Activated naive CD4-positive, alpha-beta T cell treated with anti-CD3 and anti-CD28 coated beads, Interleukin-2, amount 50 U/mL, for 16 hours (primary cell): ENCODE measurements around the gene VAMP5.
"Not testable (repeated sequence)": the region's sequence is repeated elsewhere in the genome, so short reads cannot be mapped to it uniquely, and the experiment has no call there.

Experiments used
- DNase-seq: peaks from one replicate; pipeline ENCODE4 v3.0.0-alpha.2; 2020

The VAMP5 gene

GRCh38 chr2:85551698-85552678 lies 32.2 kb upstream of the VAMP5 start:
- DNase-seq = peak; percentile 85

DNA sequence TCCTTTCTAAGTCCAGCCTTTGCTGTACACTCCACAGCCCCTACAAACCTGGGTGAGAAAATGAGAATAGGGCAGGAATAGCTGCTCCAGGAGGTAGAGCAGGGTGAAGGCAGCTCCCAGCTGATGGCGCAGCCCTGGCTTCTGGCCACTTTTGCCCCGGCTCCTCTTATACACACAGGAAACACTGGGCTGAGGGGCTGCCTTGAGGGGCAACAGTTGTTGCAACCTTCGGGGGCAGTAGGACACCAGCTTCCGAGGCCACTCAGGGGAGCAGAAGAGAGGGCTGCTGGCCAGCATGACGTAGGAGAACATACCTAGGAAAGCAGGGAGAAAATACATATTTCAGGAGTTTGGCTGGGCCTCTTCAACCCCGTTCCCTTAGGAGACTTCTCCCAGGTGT lies 31.0 kb upstream of the VAMP5 start:
- no peak for DNase-seq

DNA sequence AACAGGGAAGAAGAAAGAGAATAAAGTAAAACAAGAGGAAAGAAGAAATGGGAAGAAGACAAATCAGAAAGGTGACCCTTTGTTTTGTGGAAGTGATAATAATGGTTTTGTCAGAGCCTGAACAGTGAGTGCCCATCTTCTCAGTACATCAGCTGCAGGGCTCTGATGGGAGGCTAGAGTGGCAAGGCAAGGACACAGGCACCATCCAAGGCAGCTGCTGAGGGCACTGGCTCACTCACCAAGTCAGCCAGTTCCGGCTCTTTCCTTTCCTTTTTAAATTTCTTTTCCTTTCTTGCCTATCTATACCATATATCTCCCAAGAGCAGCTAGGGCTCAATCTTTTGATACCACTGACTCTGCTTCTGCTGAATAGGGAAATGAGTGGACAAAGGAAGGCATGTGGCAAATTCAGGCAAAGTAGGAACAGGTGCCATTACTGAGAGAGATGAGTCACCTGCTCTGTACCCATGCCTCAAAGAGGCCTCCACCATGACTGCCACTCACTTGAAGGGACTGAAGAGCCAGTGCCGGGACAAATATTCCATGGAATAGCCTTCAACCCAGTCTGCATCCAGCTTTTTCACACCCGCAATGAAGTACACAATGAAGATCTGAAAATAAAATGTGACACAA lies 29.1 kb upstream of the VAMP5 start:
- DNase-seq = no peak

GRCh38 chr2:85557130-85557529 lies 27.1 kb upstream of the VAMP5 start:
- no peak for DNase-seq

DNA sequence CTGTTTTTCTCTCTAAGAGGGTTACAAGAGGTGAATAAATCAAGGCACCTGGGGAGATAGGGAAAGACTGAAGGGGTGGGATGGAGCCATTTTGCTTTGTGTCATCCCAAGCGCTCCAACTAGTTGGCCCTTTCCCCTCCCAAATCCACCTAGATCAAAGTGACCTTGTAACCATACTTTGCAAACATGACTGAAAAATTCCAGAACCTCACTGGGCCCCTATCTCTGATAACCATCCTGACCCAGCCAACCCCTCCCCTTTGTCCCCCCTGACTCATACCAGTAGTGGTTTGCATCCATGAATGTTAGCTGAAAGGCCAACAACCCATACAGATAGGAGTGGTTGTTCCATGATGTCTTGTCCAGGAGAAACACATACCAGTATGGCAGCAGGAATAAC lies 26.1 kb upstream of the VAMP5 start:
- DNase-seq = no peak

DNA sequence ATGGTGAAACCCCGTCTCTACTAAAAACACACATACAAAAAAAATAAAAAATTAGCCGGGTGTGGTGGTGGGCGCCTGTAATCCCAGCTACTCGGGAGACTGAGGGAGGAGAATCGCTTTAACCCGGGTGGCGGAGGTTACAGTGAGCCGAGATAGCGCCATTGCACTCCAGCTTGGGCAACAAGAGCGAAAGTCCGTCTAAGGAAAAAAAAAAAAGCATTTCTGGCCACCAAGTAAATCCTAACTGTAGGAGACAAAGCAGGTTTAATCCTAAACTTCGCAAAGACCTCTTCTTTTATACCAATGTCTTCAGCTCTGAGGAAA lies 23.9 kb upstream of the VAMP5 start:
- DNase-seq = not testable (repeated sequence)

DNA sequence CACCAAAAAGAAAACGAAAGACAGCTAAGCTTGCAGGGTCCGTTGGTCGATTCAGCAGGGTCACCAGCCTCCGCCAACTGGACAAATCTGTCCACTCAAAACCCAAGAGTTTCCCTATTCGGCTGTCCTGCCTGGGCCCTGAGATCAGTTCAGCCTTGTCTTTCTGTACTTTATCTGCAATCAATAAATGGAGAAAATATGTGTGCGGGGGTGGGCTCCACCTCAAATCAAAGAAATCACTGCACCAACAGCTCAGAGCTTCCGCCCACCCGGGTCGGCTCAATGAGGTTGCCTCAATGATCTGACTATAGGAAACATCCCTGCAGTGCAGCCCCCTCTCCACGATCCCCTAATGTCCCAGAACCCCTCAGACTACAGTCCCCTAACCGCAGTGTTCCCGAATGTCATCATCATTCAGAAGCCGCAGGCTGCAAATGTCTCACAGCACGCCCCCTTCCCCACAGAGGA lies 23.4 kb upstream of the VAMP5 start:
- peak; percentile 39 for DNase-seq

- peak; percentile 95 for DNase-seq
Observed at GRCh38 chr2:85561280-85562212, 22.7 kb upstream of the VAMP5 start, which contains the start of gene GGCX. Gene GGCX (minus strand): TSS chr2:85561493. CDS start chr2:85561428, 65 bp downstream.

- no peak for DNase-seq
Observed at GRCh38 chr2:85564144-85564563, 20.1 kb upstream of the VAMP5 start.

GRCh38 chr2:85566265-85566664 lies 18.0 kb upstream of the VAMP5 start:
- DNase-seq = no peak

- no peak for DNase-seq
Observed at GRCh38 chr2:85575739-85576138, 8.5 kb upstream of the VAMP5 start.

GRCh38 chr2:85577063-85577385 lies 7.2 kb upstream of the VAMP5 start:
- DNase-seq = no peak

DNA sequence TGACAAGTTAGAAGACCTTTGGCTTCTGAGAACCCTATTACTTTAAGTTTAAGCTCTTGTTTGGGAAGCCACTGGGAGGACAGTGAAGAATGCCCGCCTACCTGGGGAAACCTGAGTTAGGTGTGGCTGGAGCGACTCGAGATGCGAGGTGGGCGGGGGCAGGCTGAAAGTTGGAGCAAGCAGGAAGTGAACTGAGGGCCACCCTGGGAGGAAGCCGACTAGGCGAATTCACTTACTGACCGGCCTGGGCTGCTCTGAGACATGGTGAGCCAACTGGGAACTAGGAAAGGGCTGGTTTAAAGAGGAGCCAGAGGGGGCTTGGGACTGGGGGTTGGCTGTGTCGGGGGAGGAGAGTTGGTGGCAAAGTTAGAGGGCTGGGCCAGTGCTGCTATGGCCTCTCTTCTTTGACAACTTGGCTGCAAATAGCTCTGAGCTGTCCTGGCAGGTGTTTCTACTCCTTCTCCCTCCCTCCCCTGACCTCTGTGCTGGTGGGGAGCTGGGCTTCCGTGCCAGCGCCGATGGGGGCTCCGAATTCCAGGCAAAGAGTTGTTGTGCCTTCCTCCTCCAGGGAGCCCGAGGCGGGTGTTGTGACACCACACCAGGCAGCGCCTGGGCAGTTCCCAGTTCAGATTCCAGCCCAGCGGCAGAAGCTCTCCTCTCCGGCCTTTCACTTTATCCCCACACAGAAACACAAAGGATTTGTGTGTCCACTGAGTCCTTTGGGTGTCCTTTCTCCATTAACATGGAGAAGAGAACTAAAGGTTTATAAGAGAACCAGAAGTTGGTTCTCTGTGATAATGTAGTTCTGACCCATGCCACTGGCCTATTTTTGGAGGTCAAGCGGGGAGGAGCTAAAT lies 6.6 kb upstream of the VAMP5 start, which contains the start of gene VAMP8:
Gene VAMP8, plus strand, starts transcription at position 201 of the 857 bp plus-strand sequence. Its CDS starts 61 bp downstream, at position 262.
- peak; percentile 61 for DNase-seq

DNA sequence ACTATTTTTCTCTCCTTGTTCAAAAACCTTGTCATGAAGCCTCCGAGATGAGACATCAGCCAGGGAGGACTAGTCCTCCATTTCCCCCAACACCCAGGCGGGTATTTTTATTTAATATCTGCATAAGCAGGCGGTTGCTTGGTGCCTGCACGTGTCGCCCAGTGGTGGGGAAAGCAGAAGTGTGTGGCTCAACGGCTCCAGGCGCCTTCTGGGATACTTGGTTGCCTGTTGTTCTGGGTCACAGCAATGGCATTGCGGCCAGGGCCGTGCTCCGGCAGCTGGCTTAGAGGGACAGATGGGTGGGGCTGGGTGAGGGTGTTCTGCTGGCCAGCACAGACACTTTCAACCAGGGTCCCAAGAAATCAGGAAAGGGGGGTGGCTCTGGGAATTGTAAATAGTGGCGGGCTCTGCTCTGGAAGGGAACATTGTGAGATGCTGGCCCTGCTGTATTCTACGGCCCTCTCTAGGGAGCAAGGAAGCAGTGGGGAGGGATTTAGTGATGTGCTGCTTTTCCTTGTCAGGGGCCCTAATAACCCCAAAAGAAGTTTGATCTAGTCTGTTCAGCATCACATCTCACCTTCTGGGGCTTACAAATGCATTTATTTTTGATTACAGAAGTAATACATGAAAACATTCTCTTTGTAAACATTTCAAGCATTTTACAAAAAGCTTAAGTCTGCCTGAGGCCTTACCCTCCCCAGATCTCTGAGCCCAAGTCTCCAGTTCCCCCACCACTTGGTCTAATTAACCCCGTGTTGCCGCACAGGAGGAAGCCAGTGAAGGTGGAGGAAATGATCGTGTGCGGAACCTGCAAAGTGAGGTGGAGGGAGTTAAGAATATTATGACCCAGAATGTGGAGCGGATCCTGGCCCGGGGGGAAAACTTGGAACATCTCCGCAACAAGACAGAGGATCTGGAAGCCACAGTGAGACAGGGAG lies 5.7 kb upstream of the VAMP5 start:
- no peak for DNase-seq

GRCh38 chr2:85579266-85579935 lies 4.8 kb upstream of the VAMP5 start:
- DNase-seq = no peak

DNA sequence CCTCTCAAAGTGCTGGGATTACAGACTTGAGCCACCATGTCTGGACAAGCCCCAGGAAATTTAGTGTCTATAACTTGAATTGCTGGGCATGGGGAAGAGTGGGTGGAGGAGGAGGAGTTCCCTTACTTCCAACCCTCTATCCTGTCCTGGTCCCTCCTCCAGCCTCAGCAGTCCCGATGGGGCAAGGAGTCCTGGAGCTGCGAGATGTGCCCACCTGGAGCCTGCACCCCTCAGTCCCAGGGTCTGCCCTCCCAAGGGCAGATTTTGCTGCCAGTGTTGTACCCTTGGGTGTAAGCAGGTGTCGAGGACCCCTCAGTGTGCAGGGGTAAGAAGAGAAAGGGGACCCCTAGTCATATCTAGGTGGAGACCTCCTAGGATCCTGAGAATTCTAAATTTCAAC lies 4.0 kb upstream of the VAMP5 start:
- DNase-seq = no peak

DNA sequence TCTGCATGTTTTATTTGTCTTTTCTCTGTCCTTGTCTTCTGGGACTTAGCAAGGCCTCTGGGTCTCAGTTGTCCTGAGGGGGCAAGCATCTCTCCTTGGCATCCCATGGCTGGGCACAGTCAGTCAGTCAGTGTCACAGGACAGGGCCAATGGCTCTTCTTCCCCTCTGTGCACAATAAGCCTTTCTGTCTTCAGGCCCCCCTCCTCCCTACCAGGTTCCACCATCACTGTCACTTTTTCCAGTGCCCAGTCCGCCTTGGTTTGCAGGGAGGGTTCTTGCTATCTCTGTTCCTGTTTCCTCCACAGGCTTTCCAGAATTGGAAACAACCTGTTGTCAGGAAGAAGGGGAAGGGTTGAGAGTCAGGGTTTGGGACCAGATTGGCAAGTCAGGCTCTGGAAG lies 1.7 kb upstream of the VAMP5 start:
- DNase-seq = no peak

DNA sequence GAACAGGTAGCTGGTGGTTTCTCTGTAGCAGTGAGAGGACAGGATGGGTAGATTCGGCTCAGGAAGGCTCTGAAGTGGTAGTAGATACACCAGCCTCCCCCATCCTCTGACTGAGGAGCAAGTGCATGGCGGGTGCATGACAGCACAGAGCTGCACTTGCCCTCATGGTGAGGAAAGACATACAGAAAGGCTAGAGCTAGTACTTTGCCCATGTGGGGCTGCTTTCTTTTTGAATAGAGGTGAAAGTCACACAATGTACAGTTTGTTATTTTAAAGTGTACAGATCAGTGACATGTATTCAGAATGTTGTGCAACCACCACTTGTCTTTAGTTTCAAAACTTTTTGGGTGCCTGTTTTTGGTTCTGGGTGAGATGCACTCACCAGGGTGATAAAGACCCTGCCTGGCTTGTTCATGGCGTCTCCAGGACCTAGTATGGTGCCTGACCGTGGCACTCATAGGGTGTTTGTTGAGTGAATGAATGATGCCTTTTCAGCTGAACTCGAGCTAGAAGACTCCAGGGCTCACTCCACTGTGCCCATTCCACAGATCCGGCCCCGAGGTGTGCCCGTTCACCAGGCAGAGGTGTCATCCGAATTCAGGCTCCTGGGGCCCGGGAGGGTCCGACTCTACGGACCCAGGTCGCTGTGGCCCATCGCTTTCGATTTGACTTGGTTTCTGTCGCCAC lies 421 bp upstream of the VAMP5 start:
- peak; percentile 33 for DNase-seq
